Cerebellar nuclear complex (tissue), 1 donor: ENCODE data around the gene XPNPEP2.

Experiments used
- DNase-seq, 2 experiments: peaks; one replicate each; lab custom pipeline; 2025; lab: John Stamatoyannopoulos, UW

The XPNPEP2 gene

DNA sequence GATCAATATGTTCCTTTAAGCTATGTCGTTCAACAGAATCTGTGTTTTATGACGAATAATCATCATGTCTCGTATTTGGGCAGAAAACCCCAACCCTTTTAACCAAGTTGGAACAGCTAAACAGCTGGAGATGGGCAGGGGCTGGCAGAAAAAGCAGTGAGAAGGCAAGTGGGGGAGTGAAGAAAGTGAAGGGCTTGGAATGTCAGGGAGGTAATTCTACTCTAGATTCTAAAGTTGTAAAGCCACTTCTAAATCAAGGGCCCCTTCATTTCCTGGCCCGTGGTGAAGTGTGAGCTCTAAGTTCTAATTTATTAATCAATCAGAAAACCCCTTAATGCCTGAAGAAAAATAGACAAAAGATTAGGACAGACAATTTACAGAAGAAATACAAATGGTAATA lies 61.4 kb downstream of the XPNPEP2 start:
- no peak for DNase-seq

DNA sequence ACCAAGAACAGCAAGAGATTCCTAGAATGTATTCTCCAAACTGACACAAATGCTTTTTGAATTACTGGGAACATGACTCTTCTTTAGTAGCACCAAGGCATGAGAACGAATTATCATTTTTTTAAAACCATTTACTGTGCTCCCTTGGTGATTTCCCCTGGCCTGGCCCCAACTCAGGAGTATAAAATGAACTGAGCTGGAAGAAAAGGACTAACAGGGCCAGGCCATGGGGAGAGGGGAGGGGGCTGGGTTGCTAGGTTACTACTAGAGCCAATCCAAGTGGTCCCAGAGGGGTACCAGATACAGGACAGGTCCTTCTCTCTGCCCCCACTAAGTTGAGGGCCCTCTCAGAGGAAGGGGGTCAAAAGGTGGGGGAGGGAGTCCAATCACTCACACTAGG lies 64.1 kb downstream of the XPNPEP2 start:
- no peak for DNase-seq

DNA sequence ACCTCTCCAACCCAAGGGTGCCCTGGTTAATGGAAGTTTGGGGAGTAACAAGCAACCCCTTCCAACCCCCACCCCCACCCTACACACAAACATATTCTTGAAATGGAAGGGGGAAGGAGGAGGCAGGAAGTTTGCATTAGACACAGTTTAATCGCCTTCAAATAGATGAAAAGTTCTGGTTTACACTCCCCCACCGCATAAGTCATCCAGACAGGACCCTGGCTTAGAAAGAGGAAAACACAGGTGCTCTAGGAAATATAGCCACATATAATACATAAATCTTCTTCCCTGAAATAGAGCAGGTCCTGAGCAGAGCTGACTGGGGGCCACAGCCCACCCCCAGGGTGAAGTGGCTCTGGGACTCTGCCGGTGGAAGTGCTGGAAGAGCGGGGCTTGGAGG lies 66.0 kb downstream of the XPNPEP2 start:
- no peak for DNase-seq

DNA sequence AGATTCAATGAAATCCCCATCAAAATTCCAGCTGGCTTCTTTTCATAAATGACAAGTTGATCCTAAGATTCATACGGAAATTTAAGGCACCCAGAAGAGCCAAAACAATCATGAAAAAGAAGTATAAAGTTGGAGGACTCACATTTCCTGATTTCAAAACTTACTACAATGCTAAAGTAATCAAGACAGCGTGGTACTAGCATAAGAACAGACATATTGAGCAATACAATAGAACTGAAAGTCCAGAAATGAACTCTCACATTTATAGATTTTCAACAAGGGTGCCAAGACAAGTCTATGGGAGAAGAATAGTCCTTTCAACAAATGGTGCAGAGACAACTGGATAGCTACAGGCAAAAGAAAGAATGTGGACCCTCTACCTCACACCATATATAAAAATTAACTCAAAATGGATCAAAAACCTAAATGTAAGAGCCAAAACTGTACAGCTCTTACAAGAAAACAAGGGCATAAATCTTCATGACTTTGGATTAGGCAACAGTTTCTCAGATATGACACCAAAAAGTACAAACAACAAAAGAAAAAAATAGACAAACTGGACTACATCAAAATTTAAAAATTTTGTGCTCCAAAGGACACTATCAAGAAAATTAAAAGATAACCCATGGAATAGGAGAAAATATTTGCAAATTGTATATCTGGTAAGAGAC lies 69.5 kb downstream of the XPNPEP2 start:
- DNase-seq: no peak

DNA sequence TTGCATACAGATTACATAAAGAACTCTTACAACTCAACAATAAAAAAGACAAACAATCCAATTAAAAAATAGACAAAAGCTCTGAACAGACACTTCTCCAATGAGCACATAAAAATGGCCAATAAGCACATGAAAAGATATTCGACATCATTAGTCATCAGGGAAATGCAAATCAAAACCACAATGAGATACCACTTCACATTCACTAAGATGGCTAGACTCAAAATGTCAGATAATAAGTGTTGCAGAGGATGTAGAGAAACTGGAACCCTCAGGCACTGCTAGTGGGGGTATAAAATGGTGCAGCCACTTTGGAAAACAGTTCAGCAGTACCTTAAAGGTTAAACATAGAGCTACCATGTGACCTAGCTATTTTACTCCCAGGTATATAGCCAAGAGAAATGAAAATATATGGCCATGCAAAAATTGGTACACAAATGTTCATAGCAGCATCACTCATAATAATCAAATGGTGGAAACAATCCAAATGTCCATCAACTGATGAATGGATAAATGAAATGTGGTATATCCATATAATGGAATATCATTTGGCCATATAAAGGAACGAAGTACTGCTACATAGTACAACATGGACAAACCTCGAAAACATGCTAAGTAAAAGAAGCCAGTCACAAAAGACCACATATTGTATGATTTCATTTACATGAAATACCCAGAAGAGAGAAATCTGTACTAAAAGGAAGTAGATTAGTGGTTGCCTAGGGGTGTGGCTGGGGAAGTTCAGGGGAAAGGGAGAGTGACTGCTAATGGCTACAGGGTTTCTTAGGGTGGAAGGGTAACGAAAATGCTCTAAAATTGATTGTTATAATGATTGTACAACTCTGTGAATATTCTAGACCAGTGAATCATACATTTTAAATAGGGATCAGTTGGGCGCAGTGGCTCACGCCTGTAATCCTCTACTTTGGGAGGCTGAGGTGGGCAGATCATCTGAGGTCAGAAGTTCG lies 70.3 kb downstream of the XPNPEP2 start:
- no peak for DNase-seq

DNA sequence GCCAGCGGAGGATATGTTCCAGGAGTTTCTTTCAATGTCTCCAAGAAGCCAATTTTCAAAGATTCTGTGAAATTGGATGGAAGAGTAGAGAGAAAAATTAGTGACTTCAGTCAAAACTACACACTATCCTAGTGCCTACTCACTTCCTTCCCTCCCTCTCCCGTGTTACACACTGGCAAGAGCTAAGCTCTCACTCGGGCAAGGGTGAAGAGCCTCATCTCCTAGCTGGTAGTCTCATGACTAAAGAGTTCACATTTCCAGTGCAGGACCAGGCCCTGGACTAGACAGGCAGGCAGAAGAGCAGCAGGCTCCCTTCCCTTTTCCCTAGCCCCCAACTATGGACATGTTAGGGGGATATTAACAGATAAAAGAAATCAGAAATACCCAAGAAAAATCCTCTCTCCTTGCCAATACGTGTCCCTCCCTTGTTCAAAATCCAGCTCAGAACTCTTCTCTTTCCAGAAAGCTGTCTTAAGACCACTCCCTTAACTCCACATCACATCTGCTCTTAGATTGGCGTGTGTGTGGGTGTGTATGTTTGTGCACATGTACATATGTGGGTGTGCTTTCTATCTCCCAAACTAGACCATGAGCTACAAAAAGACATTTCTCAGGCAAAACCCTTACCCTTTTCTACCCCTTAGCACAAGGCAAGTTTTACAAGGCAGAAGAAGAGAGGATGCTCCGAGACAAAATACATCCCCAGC lies 75.0 kb downstream of the XPNPEP2 start:
- no peak for DNase-seq

DNA sequence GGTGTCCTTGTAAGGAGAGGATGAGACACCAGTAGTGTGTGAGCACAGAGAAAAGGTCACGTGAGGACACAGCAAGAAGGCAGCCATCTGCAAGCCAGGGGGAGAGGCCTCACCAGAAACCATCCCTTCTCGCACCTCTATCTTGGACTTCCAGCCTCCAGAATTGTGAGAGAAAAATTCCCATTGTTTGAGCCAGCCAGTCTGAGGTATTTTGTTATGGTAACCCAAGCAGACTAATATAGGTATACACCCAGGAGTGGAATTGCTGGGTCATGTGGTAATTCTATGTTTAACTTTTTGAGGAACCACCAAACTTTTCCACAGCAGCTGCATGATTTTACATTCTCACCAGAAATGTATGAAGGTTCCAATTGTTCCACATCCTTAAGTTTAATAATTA lies 79.3 kb downstream of the XPNPEP2 start:
- no peak for DNase-seq
